NCI-H1092 treated with DMSO at 0.1 percent for 48 hours (cell line): Measurements from ENCODE around the gene GREB1.
A peak's percentile ranks its signal among the peaks of the same experiment; 100 is the strongest.

Experiments used
- DNase-seq: peaks from one replicate; lab custom pipeline; 2025; lab: John Stamatoyannopoulos, UW

The GREB1 gene

DNA sequence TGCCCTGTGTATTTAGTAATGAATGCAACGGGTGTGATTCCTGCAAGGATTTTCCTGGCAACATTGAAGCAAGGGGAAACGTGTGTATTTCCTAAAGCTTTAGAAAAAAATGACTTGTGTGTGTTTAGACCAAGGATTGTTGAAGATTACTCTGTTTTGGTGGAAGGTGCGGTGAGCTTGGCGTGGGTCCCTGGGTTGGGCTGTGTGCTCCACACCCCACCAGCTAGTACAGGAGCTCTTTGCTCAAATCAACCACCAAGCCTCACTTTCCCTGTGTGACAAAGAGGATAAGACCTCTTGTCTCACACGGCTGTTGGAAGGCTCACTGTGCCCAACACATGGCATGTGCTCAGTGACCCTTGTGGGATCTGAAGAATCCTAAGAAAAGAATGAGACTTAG lies 21.4 kb upstream of the GREB1 start:
- no peak for DNase-seq

DNA sequence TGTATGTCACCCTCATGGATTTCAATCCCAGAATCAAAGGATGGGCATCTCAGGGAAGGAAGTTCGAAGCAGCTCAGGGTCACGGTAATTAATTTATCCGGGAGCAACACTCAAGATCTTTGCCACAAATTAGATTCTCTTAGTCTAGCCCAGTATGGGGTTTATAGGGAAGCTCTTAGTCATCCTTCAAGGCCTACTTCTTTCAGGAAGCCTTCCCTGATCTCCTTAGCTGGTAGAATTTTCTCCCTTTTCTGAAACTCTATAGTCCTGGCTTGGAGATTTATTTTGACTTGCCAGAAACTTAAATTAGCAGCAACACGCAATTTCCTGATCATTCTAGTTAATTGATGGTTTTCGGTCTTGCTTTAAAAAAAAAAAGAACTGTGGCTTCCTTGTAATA lies 20.5 kb upstream of the GREB1 start:
- DNase-seq, result no peak

DNA sequence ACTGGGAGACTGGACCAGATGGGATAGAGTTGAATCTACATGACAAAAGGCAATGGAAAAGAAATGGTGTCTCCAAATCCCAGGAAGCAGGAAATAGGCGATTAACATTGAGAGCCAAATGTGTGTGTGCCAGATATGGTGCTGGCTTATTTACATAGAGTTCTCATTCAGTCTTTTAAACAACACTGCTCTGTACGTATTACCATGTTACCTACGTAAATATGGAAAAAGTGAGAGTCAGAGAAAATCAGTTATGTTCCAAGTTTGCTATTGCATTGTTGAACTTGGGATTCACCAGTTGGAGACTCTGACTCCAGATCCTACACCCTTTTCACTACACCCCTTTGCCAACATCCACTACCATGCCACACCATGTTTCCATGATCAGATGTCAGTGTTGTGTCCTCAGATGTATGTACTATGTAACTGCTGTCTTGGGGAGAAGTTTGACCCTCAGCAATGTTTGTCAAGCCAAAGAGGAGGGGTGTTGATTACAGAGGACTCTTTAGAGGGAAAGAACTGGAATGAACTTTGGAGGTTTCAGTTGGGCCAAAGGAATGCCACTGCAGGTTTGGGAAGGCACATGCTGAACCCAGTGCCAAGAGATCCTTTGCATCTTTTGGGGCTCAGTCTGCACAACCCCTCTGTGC lies 19.6 kb upstream of the GREB1 start:
- no peak for DNase-seq

DNA sequence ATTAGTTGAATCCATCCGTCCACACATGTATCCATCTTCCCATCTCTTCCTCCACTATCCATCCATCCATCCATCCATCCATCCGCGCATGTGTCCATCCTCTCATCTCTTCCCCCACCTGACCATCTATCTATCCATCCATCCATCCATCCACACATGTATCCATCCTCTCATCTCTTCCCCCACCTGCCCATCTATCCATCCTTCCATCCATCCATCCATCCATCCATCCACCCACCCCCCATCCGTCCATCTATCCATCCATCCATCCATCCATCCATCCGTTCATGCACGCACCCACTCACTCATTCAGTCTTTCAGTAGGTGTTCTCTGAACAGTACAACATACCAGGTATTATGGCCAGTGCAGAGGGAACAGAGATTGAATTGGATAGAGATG lies 18.9 kb upstream of the GREB1 start:
- no peak for DNase-seq

DNA sequence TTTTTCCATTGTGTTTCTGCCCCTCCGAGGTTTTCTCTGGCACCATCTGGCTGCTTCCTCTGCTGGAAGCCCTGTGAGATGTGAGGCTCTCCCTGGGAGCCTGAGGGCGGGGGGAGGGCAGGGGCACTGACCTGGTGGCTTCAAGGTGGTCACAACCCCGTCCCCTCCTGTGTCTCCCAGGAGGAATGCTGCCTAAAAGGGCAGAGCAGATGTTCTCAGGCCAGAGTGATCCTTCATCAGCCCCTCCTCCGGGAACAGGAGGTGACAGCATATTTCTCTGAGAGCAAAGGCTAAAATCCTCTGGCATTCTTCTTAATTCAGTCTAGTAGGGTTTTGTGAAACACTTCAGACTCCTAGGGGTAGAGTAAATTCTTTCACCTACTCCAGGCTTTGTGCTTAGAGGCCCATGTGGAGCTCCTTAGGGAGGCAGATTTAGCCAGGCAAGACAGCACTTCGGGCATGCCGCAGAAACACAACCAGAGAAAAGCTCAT lies 18.3 kb upstream of the GREB1 start:
- DNase-seq, result no peak

DNA sequence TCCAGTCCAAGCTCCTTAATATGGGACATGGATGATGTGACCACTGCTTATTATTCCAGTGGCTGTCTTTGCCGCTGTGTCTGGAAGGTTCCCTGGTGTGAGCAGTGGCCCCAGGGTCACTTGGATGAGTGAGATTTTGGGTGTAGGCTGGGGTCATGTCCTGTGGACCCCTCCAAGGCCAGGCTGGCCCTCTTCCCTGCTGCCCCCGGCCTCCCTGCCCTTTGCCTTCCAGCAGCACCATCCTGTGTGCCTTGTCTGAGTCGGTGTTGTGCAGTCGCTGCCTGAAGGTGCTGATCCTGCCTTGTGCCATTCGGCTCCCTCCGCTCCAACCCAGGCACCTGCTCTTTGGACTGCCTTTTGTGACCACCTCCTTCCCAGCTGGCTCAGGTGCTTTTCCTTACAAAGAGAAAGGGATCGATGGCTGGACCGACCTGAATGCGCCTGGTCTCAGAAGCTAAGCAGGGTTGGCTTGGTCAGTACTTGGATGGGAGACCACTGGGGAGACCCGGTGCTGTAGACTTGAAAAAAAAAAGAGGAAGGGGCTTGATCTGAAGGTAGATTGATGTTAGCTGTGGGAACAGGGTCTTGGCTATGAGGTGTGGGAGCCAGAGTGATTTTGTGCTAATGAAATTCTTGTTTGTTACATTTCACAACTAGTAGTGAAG lies 16.7 kb upstream of the GREB1 start:
- DNase-seq, result no peak

DNA sequence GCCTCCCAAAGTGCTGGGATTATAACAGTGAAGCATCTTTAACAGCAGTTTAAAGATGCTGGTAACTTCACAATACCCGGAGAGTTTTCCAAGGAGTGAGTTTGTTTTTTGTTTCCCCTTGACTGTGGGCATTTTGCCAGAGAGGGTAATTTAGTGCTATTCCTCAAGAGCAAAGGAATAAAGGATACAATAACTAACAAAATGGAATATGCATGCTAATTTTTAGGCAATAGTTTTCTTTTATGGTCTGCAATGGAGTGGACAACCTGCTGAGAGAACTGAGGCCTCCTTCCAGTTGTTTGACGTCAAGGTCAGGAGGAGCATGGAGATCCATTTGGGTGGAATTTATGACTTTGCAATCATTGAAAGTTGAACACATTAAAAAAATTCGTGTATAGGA lies 15.9 kb upstream of the GREB1 start:
- DNase-seq, result no peak

DNA sequence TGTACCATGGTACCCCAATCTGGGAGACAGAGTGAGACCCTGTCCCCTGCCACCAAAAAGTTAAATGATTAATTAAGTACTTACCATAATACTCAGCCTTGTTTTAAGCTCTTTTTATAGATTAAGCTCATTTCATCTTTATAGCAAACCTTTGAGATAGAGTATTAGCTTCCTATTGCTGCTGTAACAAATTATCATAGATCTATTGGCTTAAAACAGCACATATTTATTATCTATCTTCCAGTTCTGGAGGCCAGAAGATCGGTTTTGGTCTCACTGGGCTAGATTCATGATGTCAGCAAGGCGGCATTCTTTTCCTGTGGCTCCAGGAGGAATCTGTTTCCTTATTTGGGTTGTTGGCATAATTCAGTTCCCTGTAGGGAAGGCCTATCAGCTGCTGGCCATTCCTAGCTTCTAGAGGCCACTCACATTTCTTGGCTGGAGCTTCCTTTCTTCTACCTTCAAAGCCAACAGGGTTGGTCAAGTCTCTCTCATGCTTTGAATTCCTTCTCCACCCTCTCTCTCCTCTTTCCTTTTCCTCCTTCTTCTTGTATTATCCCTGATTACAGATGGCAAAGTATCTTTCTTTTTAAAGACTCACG lies 13.7 kb upstream of the GREB1 start:
- no peak for DNase-seq

DNA sequence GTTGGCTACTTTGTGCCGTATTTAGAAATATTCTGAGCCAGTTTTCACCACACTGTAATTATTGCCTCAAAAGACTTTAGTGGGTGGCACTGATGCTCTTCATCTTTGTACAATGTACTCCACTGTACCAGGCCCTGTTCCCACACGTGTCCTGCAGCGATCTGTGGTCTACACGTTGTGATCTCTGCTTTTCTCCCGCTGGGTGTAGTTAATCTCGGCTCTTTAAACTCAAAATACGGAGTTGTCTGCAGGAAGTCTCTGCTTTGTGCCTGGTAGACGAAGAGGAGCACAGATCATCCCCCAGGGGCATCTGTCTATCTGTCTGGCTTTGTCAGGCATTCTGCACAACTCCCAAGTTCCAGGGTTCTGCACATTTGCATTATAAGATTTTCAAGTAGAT lies 12.1 kb upstream of the GREB1 start:
- no peak for DNase-seq

DNA sequence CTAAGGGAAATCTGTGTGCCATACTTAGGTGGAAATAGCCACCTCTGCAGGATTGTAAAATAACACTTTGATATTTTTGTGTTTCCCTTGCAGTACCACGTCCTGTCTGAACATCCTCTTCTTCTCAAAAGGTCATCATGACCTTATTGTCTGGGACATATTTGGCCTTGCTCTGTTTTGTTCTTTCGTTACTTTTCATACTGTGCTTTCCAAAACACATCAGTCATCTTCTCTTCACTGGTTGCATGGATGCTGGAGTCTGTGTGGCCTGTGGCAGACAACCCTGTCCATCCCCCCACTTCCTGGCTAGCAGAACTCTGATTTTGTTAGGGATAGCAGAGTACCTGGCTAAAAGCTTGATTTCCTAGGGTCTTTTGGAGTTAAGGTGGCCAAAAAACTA lies 9.4 kb upstream of the GREB1 start:
- DNase-seq, result no peak

DNA sequence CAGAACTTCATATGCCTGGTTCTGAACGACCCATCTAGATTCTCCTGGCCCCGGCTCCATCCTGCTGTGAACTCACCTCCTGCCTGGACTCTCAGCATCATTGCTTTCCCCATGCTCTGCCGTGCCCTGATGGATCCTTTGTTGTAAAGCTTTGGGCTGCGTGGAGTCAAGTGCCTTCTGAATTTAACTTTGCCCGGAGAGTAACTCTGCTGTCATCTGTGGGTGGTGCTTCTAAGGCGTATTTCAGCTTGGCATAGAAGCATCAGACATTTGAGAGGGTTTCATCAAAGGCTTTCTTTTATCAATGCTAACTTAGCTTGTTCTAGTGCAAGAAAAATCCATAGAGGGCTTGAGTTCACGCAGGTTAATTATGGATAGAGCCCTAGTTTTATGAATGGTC lies 8.1 kb upstream of the GREB1 start:
- DNase-seq, result no peak

DNA sequence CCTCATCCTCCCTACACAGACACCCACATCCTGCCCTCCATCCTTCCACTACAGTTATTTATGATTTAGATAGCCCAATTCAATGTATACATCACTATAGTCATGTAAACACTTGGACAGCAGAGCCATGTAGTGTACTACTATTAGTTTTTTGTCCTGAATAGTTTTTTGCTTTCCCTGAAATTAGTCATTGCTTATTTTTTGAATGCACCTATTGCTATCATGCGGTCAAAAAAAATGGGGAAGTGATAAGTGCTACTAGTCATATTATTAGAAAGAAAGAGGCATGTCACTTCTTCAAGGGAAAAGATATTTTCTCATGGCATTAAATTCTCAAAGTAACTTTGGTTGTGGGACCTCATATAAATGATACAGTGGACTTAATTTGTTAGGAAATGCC lies 6.8 kb upstream of the GREB1 start:
- DNase-seq, result no peak

DNA sequence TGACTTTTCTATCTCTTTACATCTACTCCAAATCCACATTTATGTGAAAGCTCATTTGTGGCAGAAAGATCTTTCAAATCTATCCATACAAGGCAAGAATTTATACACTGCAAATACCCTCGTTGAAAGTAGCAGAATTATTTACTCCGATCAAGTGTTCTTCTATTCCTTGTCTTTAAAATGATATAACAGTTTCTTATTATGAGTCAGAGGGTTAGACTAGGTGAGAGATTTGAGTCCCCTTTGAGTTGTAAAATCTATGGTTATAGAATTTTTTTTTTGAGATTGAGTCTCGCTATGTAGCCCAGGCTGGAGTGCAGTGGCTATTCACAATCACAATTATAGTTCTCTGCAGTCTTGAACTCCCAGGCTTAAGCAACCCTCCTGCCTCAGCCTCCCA lies 5.6 kb upstream of the GREB1 start:
- DNase-seq, result no peak

DNA sequence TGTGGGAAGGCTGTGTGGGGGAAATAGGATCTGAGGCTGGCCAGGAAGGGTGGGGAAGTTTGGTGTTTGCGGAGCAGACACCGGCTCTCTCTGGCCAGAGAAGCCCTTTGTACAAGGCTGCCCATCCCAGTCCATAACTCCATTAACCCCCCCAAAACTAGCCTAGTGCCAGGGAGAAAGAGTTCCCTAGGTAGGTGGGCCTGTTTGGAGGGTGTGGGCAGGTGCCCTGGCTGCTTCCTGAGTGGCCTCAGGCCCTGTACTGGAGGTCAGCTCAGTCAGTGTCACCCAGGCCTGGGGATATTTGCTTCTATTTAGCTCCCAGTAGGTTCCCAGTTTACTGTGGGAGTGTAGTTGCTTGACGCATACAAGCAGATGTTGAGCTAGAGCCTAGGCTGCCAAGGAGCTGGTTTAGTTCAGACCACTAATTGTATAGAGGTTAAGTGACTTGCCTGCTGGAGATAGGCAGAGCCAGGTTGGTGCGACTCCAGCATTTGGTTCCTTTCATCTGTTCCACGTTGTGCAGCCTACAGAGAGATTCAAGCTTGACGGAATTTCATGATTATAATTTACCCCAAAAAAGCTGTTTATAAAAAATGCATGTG lies 2.9 kb upstream of the GREB1 start:
- DNase-seq, result no peak

DNA sequence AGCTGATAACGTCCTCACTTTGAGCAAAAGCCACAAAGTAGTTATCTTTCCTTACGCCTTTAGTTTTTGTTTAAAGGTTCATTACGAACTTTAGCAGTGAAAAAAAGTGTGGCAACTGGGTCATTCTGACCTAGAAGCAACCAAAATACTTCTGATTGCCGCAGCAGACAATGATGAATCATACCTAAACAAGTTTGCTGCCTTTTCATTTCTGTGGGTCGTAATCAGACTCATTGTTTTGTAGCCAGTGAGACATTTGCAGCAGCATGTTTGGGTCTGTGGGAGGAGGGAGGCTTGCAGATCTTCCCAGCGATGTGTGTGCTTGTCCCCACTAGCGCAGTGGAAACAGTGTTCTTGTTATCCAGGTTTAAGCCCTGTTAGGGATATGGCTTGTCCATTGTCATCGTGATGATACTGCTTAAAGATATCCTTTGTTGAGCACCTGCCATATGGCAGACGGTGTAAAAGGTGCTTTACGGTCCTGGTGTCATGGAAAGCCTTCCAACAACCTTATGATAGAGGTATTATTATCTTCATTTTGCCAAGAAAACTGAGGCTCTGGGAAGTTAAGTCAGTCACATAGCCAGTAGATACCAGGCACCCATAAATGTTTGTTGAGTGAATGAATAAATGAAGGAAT lies 1.3 kb upstream of the GREB1 start:
- no peak for DNase-seq

DNA sequence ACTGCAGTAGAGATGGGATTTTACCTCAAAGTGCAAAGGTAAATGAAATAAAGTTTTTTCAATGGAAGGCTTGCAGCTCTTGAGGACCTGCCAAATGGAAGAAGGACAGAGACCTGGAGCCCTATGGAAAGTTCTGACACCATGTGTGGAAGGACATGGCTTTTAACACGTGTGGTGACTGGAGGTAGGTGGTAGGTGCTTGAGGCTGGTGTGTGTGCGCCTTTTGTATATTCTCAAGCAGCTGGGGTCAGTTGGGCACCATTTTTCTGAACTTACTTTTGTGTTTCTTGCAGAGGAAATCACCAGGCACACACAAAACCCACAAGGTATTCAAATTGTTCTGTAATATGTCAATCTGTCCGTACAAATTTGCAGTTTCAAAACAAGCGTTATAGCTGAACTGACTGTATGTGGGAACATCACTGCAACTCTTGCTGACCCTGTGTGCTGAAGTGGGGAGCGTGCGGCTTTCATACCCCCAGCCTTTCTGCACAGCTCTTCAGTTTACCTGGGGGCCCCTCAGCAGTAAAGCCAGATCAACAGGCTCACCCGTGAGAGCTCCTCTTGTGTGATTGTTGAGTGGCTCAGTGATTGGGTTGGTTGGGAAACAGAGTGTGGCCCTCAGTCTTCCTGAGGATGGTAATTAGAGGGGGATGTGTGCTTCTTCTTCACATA lies 363 bp downstream of the GREB1 start:
- no peak for DNase-seq

DNA sequence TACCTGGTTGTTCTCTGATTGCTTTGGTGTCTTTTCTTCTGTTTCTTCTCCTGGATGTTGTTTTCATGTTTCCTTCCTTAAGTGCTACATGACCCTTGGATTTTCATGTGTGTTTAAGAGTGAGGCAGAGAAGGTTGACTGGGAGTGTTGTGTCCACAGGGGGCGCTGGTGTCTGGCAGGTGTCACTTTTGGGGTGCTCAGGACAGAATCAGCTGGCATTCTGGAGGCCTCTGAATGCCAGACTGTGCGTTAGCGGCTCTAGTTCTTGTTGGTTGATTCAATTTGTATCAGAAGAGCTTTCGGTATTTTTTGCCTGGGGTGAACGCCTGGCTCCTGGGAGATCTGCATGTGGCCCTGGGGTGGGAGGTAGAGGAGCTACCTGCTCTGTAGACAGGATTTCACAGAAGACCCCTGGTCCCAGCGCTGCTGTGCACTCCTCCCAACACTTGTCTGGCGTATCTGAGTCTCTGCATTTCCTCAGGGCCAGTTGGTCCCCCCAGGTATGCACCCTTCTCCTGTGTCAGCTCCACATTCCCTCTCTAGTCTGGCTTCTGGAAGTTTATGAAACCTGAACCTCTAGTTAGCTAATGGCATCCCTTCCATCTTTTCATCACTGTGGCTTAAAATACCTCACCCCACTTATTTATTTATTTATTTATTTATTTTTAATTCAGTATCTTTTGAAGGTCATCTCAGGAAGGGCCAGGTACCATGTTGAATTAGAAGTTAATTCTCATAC lies 1.1 kb downstream of the GREB1 start:
- no peak for DNase-seq

DNA sequence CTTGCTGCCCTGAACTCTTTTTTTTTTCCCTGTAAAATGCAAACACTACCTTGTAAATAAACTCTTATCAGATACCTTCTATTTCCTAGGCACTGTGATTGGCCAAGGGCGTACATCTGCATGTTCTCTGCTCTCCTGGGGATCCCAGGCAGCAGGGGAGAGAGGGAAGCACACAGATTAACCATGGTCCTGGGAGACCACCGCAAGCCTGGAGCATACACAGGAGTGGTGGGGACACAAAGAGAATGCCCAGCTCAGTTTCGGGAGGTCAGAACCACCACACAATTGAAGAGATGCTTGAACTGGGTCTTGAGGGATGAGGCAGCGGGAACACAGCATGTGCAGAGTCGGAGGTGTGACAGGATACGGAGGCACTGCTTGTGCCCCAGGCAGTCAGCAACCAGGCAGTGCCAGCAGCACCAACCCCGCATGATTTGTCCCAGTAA lies 2.1 kb downstream of the GREB1 start:
- DNase-seq, result peak; percentile 46

DNA sequence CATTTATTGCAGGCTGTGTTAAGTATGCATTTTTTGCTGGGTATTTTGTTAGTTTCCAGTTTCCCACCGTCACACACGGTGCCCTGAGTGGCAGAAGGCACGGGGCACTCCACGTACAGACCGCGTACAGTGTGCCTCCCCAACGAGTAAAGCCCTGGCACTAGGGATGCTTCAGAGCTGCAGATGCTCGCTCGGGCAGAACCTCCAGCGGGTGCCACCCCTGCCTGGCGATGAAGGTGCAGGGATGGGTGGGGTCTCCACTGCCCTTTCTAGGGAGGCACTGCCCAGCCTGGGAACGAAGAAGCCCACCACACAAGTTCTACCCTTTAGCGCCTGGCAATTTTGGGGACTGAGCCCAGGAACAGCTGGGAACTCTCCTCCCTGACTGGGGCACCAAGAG lies 4.1 kb downstream of the GREB1 start:
- DNase-seq, result peak; percentile 57

DNA sequence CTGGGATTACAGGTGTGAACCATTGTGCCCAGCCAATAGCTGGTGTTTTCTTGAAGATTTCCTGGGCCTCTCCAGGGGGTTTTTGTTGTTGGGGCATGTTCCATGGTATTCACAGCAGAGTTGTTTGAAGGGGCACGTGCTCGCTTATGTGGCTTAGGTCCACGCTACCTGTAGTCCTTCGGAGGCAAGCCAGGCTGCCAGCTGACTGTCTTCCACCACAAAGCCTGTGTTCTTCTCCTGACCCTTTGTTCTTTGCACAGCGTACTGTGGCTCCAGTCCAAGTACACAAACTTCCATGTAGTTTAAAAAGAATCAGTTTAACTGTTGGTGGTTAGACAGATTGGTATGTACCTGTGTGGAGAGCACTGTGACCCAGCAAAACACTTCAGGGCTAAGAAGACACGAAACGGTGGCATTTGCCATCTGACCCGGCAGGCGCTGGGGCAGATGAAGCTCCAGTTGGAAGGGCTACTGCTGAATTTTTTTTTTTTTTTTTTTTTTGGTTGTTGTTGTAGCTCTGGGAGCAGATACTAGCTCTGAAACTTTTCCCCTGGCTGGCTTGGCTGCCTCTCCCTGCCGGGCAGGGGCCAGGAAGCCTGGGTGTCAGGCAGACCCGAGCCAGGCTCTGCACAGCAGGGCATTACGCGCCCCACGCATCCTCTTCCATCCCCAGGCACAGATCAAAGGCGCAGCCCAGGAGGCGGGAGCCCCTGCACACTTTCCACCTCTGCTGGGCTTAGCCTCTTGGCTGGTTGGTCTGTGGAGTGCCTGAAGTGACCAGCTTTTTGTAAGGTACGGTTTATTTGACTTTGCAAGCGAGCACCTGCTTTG lies 5.7 kb downstream of the GREB1 start:
- peak; percentile 97 for DNase-seq
